A673 (cell line): ENCODE data around the gene IER5. TPM values are rescaled to one million over a fixed set of nuclear protein-coding genes. Genes with fewer than 3 reads are reported as not detected.

Source experiments
- BruUV-seq: library from RNA; stranded (reverse); fragments of 400-500 nt; replicated peaks from 2 replicates; lab custom pipeline; 2021; lab: Mats Ljungman, UMichigan
- CTCF ChIA-PET: fragments of 300-600 bp; sonication (Branson Sonifier 250); formaldehyde crosslinking; loops from one replicate; lab custom pipeline; 2022; ENCODE audit warnings: antibody characterized with exemption; lab: Charles Lee
- POLR2A ChIA-PET: fragments of 300-600 bp; sonication (Branson Sonifier 250); formaldehyde crosslinking; loops from one replicate; lab custom pipeline; 2022; ENCODE audit warnings: antibody characterized with exemption; ENCODE audit not compliant: low non-redundant PET; lab: Charles Lee
- DNase-seq: peaks from one replicate; pipeline ENCODE4 v3.0.0-alpha.2; 2015; ENCODE audit warnings: low spot score
- H3K27ac ChIP-seq: fragments of 200-600 bp; sonication (generic); 2 replicates; pipeline ENCODE4 v1.5.1; 2016; ENCODE audit warnings: mixed run types, low read depth, mild to moderate bottlenecking, mixed read lengths, antibody characterized with exemption, low read length; ENCODE audit not compliant: poor library complexity, severe bottlenecking
- H3K27me3 ChIP-seq: fragments of 200-600 bp; sonication (generic); replicated peaks from 2 replicates; pipeline ENCODE4 v1.6.1; 2017; ENCODE audit warnings: mixed run types, low read depth, mild to moderate bottlenecking, mixed read lengths, antibody characterized with exemption, low read length; ENCODE audit not compliant: insufficient read depth, poor library complexity
- H3K36me3 ChIP-seq: fragments of 200-600 bp; sonication (generic); 2 replicates; pipeline ENCODE4 v1.6.1; 2016; ENCODE audit warnings: mixed run types, mild to moderate bottlenecking, mixed read lengths, antibody characterized with exemption, low read length; ENCODE audit not compliant: insufficient read depth, poor library complexity, severe bottlenecking
- H3K4me1 ChIP-seq: fragments of 200-600 bp; sonication (generic); 2 replicates; pipeline ENCODE4 v1.6.1; 2017; ENCODE audit warnings: mixed run types, mild to moderate bottlenecking, mixed read lengths, antibody characterized with exemption, low read length; ENCODE audit not compliant: insufficient read depth, poor library complexity, severe bottlenecking
- H3K4me3 ChIP-seq: fragments of 200-600 bp; sonication (generic); 2 replicates; pipeline ENCODE4 v1.5.1; 2016; ENCODE audit warnings: low read depth, mixed run types, mild to moderate bottlenecking, mixed read lengths, low read length; ENCODE audit not compliant: poor library complexity, severe bottlenecking
- H3K9me3 ChIP-seq: fragments of 200-600 bp; sonication (generic); 2 replicates; pipeline ENCODE4 v1.6.1; 2016; ENCODE audit warnings: mixed run types, low read depth, mild to moderate bottlenecking, mixed read lengths, antibody characterized with exemption, low read length; ENCODE audit not compliant: poor library complexity, severe bottlenecking
- CTCF ChIP-seq: fragments of 300-800, 200-600 bp; sonication (generic); conservative IDR thresholded peaks from 2 replicates; pipeline ENCODE4 v1.5.1; 2017; ENCODE audit warnings: low read depth, mild to moderate bottlenecking, antibody characterized with exemption, low read length, moderate library complexity, mixed read lengths
- EZH2 ChIP-seq: fragments of 200-600 bp; sonication (generic); IDR thresholded peaks from 2 replicates; pipeline ENCODE4 v1.6.1; 2017; ENCODE audit warnings: borderline replicate concordance, low read depth, mild to moderate bottlenecking, mixed read lengths, antibody characterized with exemption, low read length; ENCODE audit not compliant: poor library complexity, severe bottlenecking
- intact Hi-C: fragments of 100-400 bp; cut with micrococcal nuclease; formaldehyde crosslinking; loops from one replicate; pipeline ENCODE4 v1.10.0; 2022; ENCODE audit not compliant: unreplicated experiment
- total RNA-seq: library from RNA; stranded (reverse); gene quantifications from 2 replicates; pipeline ENCODE4 v1.2.3, GENCODE V29; 2021

Gene IER5
- total RNA-seq, 1 experiment from 2014 or later, result 28.2 TPM

DNA sequence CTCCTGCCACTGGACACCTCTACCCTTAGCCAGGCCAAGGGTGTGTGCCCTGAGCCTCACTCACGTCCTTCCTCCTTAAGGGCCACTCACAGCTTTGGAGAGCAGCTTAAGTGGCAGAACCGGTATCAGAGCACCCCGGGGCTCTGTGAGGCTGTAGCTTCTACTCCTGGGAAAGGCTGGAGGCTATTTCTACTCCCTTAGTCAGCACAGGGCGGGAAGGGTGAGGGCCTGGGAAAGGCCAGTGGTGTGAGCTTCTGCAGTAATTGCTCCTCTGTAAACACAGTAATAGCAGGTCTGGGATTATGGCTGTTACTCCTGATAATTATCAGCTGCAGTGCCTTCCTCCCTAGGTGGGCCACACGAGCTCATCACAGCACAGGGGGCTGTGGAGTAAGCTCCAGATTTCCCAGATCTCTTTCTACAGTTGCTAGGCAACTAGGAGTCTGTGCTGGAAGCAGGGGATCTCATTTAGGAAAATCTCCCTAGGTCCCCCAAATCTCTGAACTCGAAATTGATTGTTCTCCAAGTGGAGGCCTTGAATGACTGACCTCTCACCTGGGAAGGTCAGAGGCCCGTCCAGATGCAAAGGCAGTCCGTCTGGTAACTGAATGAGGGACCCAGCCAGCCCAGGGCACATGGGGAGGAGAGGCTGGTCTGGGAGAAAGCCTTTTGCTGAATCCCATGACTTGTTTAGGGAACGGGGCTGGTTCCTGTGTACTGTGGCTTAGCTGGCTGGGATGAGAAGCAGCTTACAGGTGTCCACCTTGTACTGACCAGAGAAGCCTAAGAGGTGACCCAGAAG, 29.3 kb downstream of the IER5 start:
- H3K4me3 ChIP-seq, result no peak overlapping the region
- H3K9me3 ChIP-seq, result no peaks in the 10 kb centered on the region
- BruUV-seq, result no TSS peak
- ChIA-PET POLR2A (interaction anchor here (0.5 kb wide), 1 partner anchor 372 kb away, joined by 3 read pairs; no protein-coding TSS in a partner anchor), CTCF (interaction anchor here (1.0 kb wide), 1 partner anchor 18 kb away, joined by 3 read pairs; no protein-coding TSS in a partner anchor)
- no peaks in the 10 kb centered on the region for H3K27me3 ChIP-seq
- intact Hi-C loops, result no loop called here
- H3K36me3 ChIP-seq, result no peaks in the 10 kb centered on the region
- no peak for DNase-seq
- TF ChIP-seq CTCF (no peak), EZH2 (no peak)
- H3K27ac ChIP-seq, result no peak overlapping the region
- no peaks in the 10 kb centered on the region for H3K4me1 ChIP-seq

GRCh38 chr1:181119093-181119989, 30.8 kb downstream of the IER5 start:
- no peaks in the 10 kb centered on the region for H3K4me1 ChIP-seq
- TF ChIP-seq EZH2 (no peak), CTCF (no peak)
- intact Hi-C loops, result no loop called here
- no peaks in the 10 kb centered on the region for H3K27me3 ChIP-seq
- H3K36me3 ChIP-seq, result no peaks in the 10 kb centered on the region
- H3K27ac ChIP-seq, result no peak overlapping the region
- POLR2A ChIA-PET, result no interaction called here
- no peak overlapping the region for H3K4me3 ChIP-seq
- CTCF ChIA-PET, result interaction anchor here (1.2 kb wide), 1 partner anchor 1533 kb away, joined by 4 read pairs; no protein-coding TSS in a partner anchor
- no peaks in the 10 kb centered on the region for H3K9me3 ChIP-seq
- DNase-seq, result no peak
- BruUV-seq, result no TSS peak

- no peaks in the 10 kb centered on the region for H3K4me1 ChIP-seq
- H3K4me3 ChIP-seq, result no peak overlapping the region
- no peaks in the 10 kb centered on the region for H3K36me3 ChIP-seq
- ChIA-PET CTCF (no interaction called here), POLR2A (no interaction called here)
- no TSS peak for BruUV-seq
- no peak overlapping the region for H3K27ac ChIP-seq
- TF ChIP-seq CTCF (no peak), EZH2 (no peak)
- no peak for DNase-seq
- intact Hi-C loops, result no loop called here
- no peaks in the 10 kb centered on the region for H3K9me3 ChIP-seq
- H3K27me3 ChIP-seq, result no peaks in the 10 kb centered on the region
Observed at GRCh38 chr1:181120924-181121323, 32.4 kb downstream of the IER5 start.
